DND-41 (cell line): ENCODE results near the gene SLC4A1AP.

Experiments used
- CTCF ChIP-seq: IDR thresholded peaks from 2 replicates; pipeline ENCODE4 v1.5.1; 2012; ENCODE audit warnings: borderline replicate concordance, low read length, moderate library complexity, mild to moderate bottlenecking; ENCODE audit not compliant: poor library complexity, severe bottlenecking; ENCODE audit errors: extremely low read depth
- EZH2 ChIP-seq: IDR thresholded peaks from 3 replicates; pipeline ENCODE4 v1.6.1; 2012; ENCODE audit warnings: borderline replicate concordance, low read depth, mild to moderate bottlenecking, moderate library complexity, low read length, inconsistent platforms; ENCODE audit not compliant: severe bottlenecking

GRCh38 chr2:27713201-27713600, 49.5 kb downstream of the SLC4A1AP start:
- TF ChIP-seq CTCF (no peak), EZH2 (no peak)
